GM12872 (cell line): ENCODE measurements around the gene ELF5.

Experiments used
- CTCF ChIP-seq: IDR thresholded peaks from 3 replicates; pipeline ENCODE4 v1.5.1; 2011; ENCODE audit warnings: low read depth, mild to moderate bottlenecking, low read length, moderate library complexity; ENCODE audit not compliant: insufficient read depth

The ELF5 gene

GRCh38 chr11:34478845-34479663 is 34.5 kb downstream of the ELF5 start:
- TF ChIP-seq CTCF, result no peak

- TF ChIP-seq CTCF, result no peak
These were observed 36.7 kb downstream of the ELF5 start for GRCh38 chr11:34476849-34477248.

GRCh38 chr11:34475656-34476055 is 37.9 kb downstream of the ELF5 start:
- no peak for TF ChIP-seq CTCF

GRCh38 chr11:34473603-34474169 is 39.9 kb downstream of the ELF5 start:
- TF ChIP-seq CTCF, result no peak

GRCh38 chr11:34468209-34468841 is 45.3 kb downstream of the ELF5 start:
- TF ChIP-seq CTCF, result peak; percentile 85

GRCh38 chr11:34466802-34467488 is 46.6 kb downstream of the ELF5 start:
- no peak for TF ChIP-seq CTCF

- TF ChIP-seq CTCF, result no peak
These were observed 49.0 kb downstream of the ELF5 start for GRCh38 chr11:34464591-34465051.
